ENCODE measurements around the gene FIGNL2.

FIGNL2 gene

GRCh38 chr12:51871126-51871525 is 22.6 kb upstream of the FIGNL2 start:
- no peak for TF ChIP-seq CTCF (IDR thresholded peaks at IDR 0.05; ENCODE audit: control extremely low read depth, extremely low read depth, low read depth, missing control alignments)
- ChIA-PET CTCF (interaction anchor here (1.4 to 1.7 kb wide), 2 partner anchors 30 to 450 kb away, joined by 3 to 5 read pairs; no protein-coding TSS in a partner anchor), POLR2A (no interaction called here)
- no peak for DNase-seq (ENCODE audit: extremely low spot score)

GRCh38 chr12:51870504-51870903 is 22.0 kb upstream of the FIGNL2 start:
- no peak for DNase-seq (ENCODE audit: extremely low spot score)
- CTCF ChIA-PET: no interaction called here
- POLR2A ChIA-PET: no interaction called here
- no peak for TF ChIP-seq CTCF (IDR thresholded peaks at IDR 0.05; ENCODE audit: control extremely low read depth, extremely low read depth, low read depth, missing control alignments)

DNA sequence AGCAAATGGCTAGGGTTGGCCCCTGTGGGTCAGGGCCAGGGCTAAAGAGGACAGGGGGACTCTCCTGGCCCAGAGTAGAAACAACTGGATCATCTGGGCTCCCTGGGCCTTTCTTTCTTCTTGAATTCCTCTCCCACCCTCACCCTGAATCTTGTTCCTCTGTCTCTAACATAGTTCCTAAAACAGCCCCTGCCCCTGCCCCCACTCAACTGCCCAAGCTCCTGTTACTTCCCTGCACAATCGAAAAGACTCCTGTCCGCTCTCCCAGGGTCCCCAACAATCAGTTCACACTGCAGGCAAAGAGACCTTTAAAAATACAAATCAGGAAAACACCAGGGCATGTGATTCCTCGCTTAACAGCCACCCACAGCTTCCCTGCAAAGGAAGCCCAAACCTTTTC is 21.4 kb upstream of the FIGNL2 start:
- DNase-seq (ENCODE audit: extremely low spot score): no peak
- no peak for TF ChIP-seq CTCF (IDR thresholded peaks at IDR 0.05; ENCODE audit: control extremely low read depth, extremely low read depth, low read depth, missing control alignments)
- CTCF ChIA-PET: interaction anchor here (1.4 kb wide), 1 partner anchor 9 kb away, joined by 3 read pairs; no protein-coding TSS in a partner anchor
- POLR2A ChIA-PET: no interaction called here

DNA sequence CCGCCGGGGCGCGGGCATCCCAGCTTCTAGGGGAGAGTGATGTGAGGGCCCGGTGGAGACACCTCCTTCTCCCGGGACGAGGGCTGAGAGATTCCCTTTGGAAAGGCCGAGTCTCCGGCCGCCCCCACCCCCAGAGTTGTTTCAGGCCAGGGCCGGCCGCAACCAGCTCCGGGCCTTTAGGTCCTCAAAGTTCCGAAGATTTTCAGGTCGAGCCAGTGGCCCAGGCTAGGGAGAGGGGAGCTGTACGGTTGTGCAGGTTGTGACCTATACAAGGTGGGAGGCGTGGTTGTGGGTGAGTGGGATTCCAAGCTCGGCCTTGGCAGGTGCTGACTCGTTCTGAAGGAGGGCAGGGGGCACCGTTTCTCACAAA is 21.0 kb upstream of the FIGNL2 start:
- POLR2A ChIA-PET: no interaction called here
- CTCF ChIA-PET: interaction anchor here (1.4 kb wide), 1 partner anchor 10 kb away, joined by 3 read pairs; no protein-coding TSS in a partner anchor
- no peak for DNase-seq (ENCODE audit: extremely low spot score)

DNA sequence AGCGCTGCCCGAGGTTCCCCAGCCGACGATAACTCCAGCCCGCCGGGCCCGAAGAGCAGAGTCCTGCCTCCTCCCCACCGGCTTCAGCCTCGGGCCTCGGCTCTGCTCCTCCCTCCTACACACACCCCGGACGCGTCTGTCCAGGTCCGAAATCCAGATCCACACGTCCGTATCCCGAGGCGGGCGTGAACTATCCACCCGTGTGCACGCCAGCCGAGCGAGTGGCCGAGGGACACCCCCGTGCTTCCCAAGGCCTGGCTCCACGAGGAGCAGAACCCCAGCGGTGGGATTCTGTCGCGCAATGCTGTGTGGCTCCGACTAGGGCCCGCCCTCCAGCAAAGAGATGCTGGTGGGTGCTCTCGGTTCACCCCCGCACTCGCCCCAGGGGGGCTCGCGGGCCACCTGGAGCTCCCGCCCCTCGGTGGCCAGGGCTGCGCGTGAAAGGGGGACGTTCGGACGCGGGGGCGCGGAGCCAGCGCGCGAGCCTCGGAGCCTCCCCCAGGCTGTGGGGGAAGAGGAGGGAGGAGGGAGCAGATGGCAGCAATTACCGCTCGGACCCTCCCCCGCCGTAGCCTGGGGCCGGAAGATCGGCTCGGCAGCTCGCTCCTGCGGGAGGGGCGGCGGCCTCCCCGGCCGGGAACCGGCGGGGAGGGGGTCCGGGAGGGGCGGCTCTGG is 20.4 kb upstream of the FIGNL2 start:
- TF ChIP-seq CTCF (IDR thresholded peaks at IDR 0.05; ENCODE audit: control extremely low read depth, extremely low read depth, low read depth, missing control alignments): no peak
- CTCF ChIA-PET: interaction anchor here (1.4 kb wide), 1 partner anchor 10 kb away, joined by 3 read pairs; no protein-coding TSS in a partner anchor
- POLR2A ChIA-PET: no interaction called here
- no peak for DNase-seq (ENCODE audit: extremely low spot score)

More for the DNA sequence above, 21.0 kb upstream of the FIGNL2 start:
- TF ChIP-seq CTCF (IDR thresholded peaks at IDR 0.05; ENCODE audit: control extremely low read depth, extremely low read depth, low read depth, missing control alignments): no peak

- CTCF ChIA-PET: interaction anchor here (1.7 kb wide), 1 partner anchor 9 kb away, joined by 3 read pairs; no protein-coding TSS in a partner anchor
- no peak for DNase-seq (ENCODE audit: extremely low spot score)
- POLR2A ChIA-PET: no interaction called here
- no peak for TF ChIP-seq CTCF (IDR thresholded peaks at IDR 0.05; ENCODE audit: control extremely low read depth, extremely low read depth, low read depth, missing control alignments)
Measured at GRCh38 chr12:51867796-51868428, 19.4 kb upstream of the FIGNL2 start.
